ENCODE measurements around the gene IGSF3. TPM values are rescaled to one million over a fixed set of nuclear protein-coding genes. Genes with fewer than 3 reads are reported as not detected.

IGSF3 gene
- total RNA-seq, 1 donor from 2014 or later: 28.7 TPM

- H3K27ac ChIP-seq (ENCODE audit: low read depth, low read length): no peak overlapping the region
- H3K9ac ChIP-seq (ENCODE audit: low read depth in 1 of 3, low read length in 3 of 3): no peak overlapping the region
- no peaks in the 10 kb centered on the region for H3K27me3 ChIP-seq (ENCODE audit: control insufficient read depth in 3 of 3, insufficient read depth in 3 of 3, low read length in 3 of 3)
- peaks cover 17 to 21% (median 18%) of the 10 kb centered on the region in 3 donors for H3K4me1 ChIP-seq (ENCODE audit: control insufficient read depth in 3 of 3, insufficient read depth in 3 of 3, low read length in 3 of 3)
- H3K9me3 ChIP-seq (ENCODE audit: control insufficient read depth in 3 of 3, low read length in 3 of 3): no peaks in the 10 kb centered on the region
- H3K4me3 ChIP-seq (ENCODE audit: low read length in 3 of 3): no peak overlapping the region
- H3K36me3 ChIP-seq (ENCODE audit: control insufficient read depth in 3 of 3, insufficient read depth in 3 of 3, low read length in 3 of 3): no peaks in the 10 kb centered on the region
Observed at GRCh38 chr1:116572099-116572498, 95.4 kb downstream of the IGSF3 start.

GRCh38 chr1:116571215-116571919 lies 96.2 kb downstream of the IGSF3 start:
- peak overlapping the region; percentile 69 to 93 (median 86) for H3K9ac ChIP-seq (ENCODE audit: low read depth in 1 of 3, low read length in 3 of 3)
- H3K4me3 ChIP-seq (ENCODE audit: low read length in 3 of 3): peak overlapping the region; percentile 76 to 85 (median 80)
- no peaks in the 10 kb centered on the region for H3K9me3 ChIP-seq (ENCODE audit: control insufficient read depth in 3 of 3, low read length in 3 of 3)
- peaks cover 17 to 21% (median 18%) of the 10 kb centered on the region in 3 donors for H3K4me1 ChIP-seq (ENCODE audit: control insufficient read depth in 3 of 3, insufficient read depth in 3 of 3, low read length in 3 of 3)
- no peaks in the 10 kb centered on the region for H3K27me3 ChIP-seq (ENCODE audit: control insufficient read depth in 3 of 3, insufficient read depth in 3 of 3, low read length in 3 of 3)
- no peaks in the 10 kb centered on the region for H3K36me3 ChIP-seq (ENCODE audit: control insufficient read depth in 3 of 3, insufficient read depth in 3 of 3, low read length in 3 of 3)
- H3K27ac ChIP-seq (ENCODE audit: low read depth, low read length): peak overlapping the region; percentile 93

- peak within 1 kb of the TSS; percentile 76 to 85 (median 80) for H3K4me3 ChIP-seq (ENCODE audit: low read length in 3 of 3)
- peak within 1 kb of the TSS; percentile 93 for H3K27ac ChIP-seq (ENCODE audit: low read depth, low read length)
- H3K27me3 ChIP-seq (ENCODE audit: control insufficient read depth in 3 of 3, insufficient read depth in 3 of 3, low read length in 3 of 3): no peaks in the 10 kb centered on the region
- peak within 1 kb of the TSS; percentile 86 to 93 (median 90) for H3K9ac ChIP-seq (ENCODE audit: low read depth in 1 of 3, low read length in 3 of 3)
- H3K9me3 ChIP-seq (ENCODE audit: control insufficient read depth in 3 of 3, low read length in 3 of 3): no peaks in the 10 kb centered on the region
- peaks cover 17 to 21% (median 18%) of the 10 kb centered on the region in 3 donors for H3K4me1 ChIP-seq (ENCODE audit: control insufficient read depth in 3 of 3, insufficient read depth in 3 of 3, low read length in 3 of 3)
- H3K36me3 ChIP-seq (ENCODE audit: control insufficient read depth in 3 of 3, insufficient read depth in 3 of 3, low read length in 3 of 3): no peaks in the 10 kb centered on the region
Observed at GRCh38 chr1:116570358-116571214, 96.9 kb downstream of the IGSF3 start, which contains the start of gene CD58. TSS of gene CD58 (minus strand) at chr1:116571026. CDS start at chr1:116570972, 54 bp downstream.

GRCh38 chr1:116569776-116570357 lies 97.7 kb downstream of the IGSF3 start:
- Histone ChIP-seq H3K9me3 (ENCODE audit: control insufficient read depth in 3 of 3, low read length in 3 of 3) (no peaks in the 10 kb centered on the region), H3K4me3 (ENCODE audit: low read length in 3 of 3) (peak overlapping the region; percentile 76 to 85 (median 80)), H3K4me1 (ENCODE audit: control insufficient read depth in 3 of 3, insufficient read depth in 3 of 3, low read length in 3 of 3) (peaks cover 16 to 21% (median 17%) of the 10 kb centered on the region in 3 donors), H3K27ac (ENCODE audit: low read depth, low read length) (peak overlapping the region; percentile 93), H3K36me3 (ENCODE audit: control insufficient read depth in 3 of 3, insufficient read depth in 3 of 3, low read length in 3 of 3) (no peaks in the 10 kb centered on the region), H3K27me3 (ENCODE audit: control insufficient read depth in 3 of 3, insufficient read depth in 3 of 3, low read length in 3 of 3) (no peaks in the 10 kb centered on the region), H3K9ac (ENCODE audit: low read depth in 1 of 3, low read length in 3 of 3) (peak overlapping the region; percentile 86 to 93 (median 90))

GRCh38 chr1:116569381-116569670 lies 98.2 kb downstream of the IGSF3 start:
- Histone ChIP-seq H3K27me3 (ENCODE audit: control insufficient read depth in 3 of 3, insufficient read depth in 3 of 3, low read length in 3 of 3) (no peaks in the 10 kb centered on the region), H3K27ac (ENCODE audit: low read depth, low read length) (no peak overlapping the region), H3K9me3 (ENCODE audit: control insufficient read depth in 3 of 3, low read length in 3 of 3) (no peaks in the 10 kb centered on the region), H3K4me3 (ENCODE audit: low read length in 3 of 3) (peak overlapping the region in 1 of 3 donors; percentile 3), H3K36me3 (ENCODE audit: control insufficient read depth in 3 of 3, insufficient read depth in 3 of 3, low read length in 3 of 3) (no peaks in the 10 kb centered on the region), H3K4me1 (ENCODE audit: control insufficient read depth in 3 of 3, insufficient read depth in 3 of 3, low read length in 3 of 3) (peaks cover 16 to 21% (median 17%) of the 10 kb centered on the region in 3 donors), H3K9ac (ENCODE audit: low read depth in 1 of 3, low read length in 3 of 3) (peak overlapping the region in 1 of 3 donors; percentile 35)

GRCh38 chr1:116568662-116569380 lies 98.7 kb downstream of the IGSF3 start:
- Histone ChIP-seq H3K9me3 (ENCODE audit: control insufficient read depth in 3 of 3, low read length in 3 of 3) (no peaks in the 10 kb centered on the region), H3K27ac (ENCODE audit: low read depth, low read length) (no peak overlapping the region), H3K27me3 (ENCODE audit: control insufficient read depth in 3 of 3, insufficient read depth in 3 of 3, low read length in 3 of 3) (no peaks in the 10 kb centered on the region), H3K4me1 (ENCODE audit: control insufficient read depth in 3 of 3, insufficient read depth in 3 of 3, low read length in 3 of 3) (peaks cover 16 to 21% (median 17%) of the 10 kb centered on the region in 3 donors), H3K9ac (ENCODE audit: low read depth in 1 of 3, low read length in 3 of 3) (peak overlapping the region in 1 of 3 donors; percentile 35), H3K4me3 (ENCODE audit: low read length in 3 of 3) (peak overlapping the region in 1 of 3 donors; percentile 3), H3K36me3 (ENCODE audit: control insufficient read depth in 3 of 3, insufficient read depth in 3 of 3, low read length in 3 of 3) (no peaks in the 10 kb centered on the region)

- no peak overlapping the region for H3K9ac ChIP-seq (ENCODE audit: low read depth in 1 of 3, low read length in 3 of 3)
- no peaks in the 10 kb centered on the region for H3K27me3 ChIP-seq (ENCODE audit: control insufficient read depth in 3 of 3, insufficient read depth in 3 of 3, low read length in 3 of 3)
- peaks cover 16 to 21% (median 17%) of the 10 kb centered on the region in 3 donors for H3K4me1 ChIP-seq (ENCODE audit: control insufficient read depth in 3 of 3, insufficient read depth in 3 of 3, low read length in 3 of 3)
- H3K4me3 ChIP-seq (ENCODE audit: low read length in 3 of 3): no peak overlapping the region
- H3K27ac ChIP-seq (ENCODE audit: low read depth, low read length): no peak overlapping the region
- H3K36me3 ChIP-seq (ENCODE audit: control insufficient read depth in 3 of 3, insufficient read depth in 3 of 3, low read length in 3 of 3): no peaks in the 10 kb centered on the region
- H3K9me3 ChIP-seq (ENCODE audit: control insufficient read depth in 3 of 3, low read length in 3 of 3): no peaks in the 10 kb centered on the region
Observed at GRCh38 chr1:116567790-116568661, 99.5 kb downstream of the IGSF3 start.

GRCh38 chr1:116565222-116565621 lies 102.3 kb downstream of the IGSF3 start:
- H3K36me3 ChIP-seq (ENCODE audit: control insufficient read depth in 3 of 3, insufficient read depth in 3 of 3, low read length in 3 of 3): peaks cover 0 to 4% (median 0%) of the 10 kb centered on the region in 3 donors
- H3K9me3 ChIP-seq (ENCODE audit: control insufficient read depth in 3 of 3, low read length in 3 of 3): no peaks in the 10 kb centered on the region
- H3K27ac ChIP-seq (ENCODE audit: low read depth, low read length): no peak overlapping the region
- no peaks in the 10 kb centered on the region for H3K27me3 ChIP-seq (ENCODE audit: control insufficient read depth in 3 of 3, insufficient read depth in 3 of 3, low read length in 3 of 3)
- no peak overlapping the region for H3K4me3 ChIP-seq (ENCODE audit: low read length in 3 of 3)
- H3K4me1 ChIP-seq (ENCODE audit: control insufficient read depth in 3 of 3, insufficient read depth in 3 of 3, low read length in 3 of 3): peaks cover 7 to 13% (median 9%) of the 10 kb centered on the region in 3 donors
- H3K9ac ChIP-seq (ENCODE audit: low read depth in 1 of 3, low read length in 3 of 3): no peak overlapping the region

- no peaks in the 10 kb centered on the region for H3K9me3 ChIP-seq (ENCODE audit: control insufficient read depth in 3 of 3, low read length in 3 of 3)
- no peak overlapping the region for H3K4me3 ChIP-seq (ENCODE audit: low read length in 3 of 3)
- no peak overlapping the region for H3K9ac ChIP-seq (ENCODE audit: low read depth in 1 of 3, low read length in 3 of 3)
- no peak overlapping the region for H3K27ac ChIP-seq (ENCODE audit: low read depth, low read length)
- H3K4me1 ChIP-seq (ENCODE audit: control insufficient read depth in 3 of 3, insufficient read depth in 3 of 3, low read length in 3 of 3): peaks cover 0 to 5% (median 4%) of the 10 kb centered on the region in 3 donors
- no peaks in the 10 kb centered on the region for H3K27me3 ChIP-seq (ENCODE audit: control insufficient read depth in 3 of 3, insufficient read depth in 3 of 3, low read length in 3 of 3)
- peaks cover 0 to 4% (median 0%) of the 10 kb centered on the region in 3 donors for H3K36me3 ChIP-seq (ENCODE audit: control insufficient read depth in 3 of 3, insufficient read depth in 3 of 3, low read length in 3 of 3)
Observed at GRCh38 chr1:116564426-116564825, 103.1 kb downstream of the IGSF3 start.
